ENCODE measurements around the gene CSK.

DNA sequence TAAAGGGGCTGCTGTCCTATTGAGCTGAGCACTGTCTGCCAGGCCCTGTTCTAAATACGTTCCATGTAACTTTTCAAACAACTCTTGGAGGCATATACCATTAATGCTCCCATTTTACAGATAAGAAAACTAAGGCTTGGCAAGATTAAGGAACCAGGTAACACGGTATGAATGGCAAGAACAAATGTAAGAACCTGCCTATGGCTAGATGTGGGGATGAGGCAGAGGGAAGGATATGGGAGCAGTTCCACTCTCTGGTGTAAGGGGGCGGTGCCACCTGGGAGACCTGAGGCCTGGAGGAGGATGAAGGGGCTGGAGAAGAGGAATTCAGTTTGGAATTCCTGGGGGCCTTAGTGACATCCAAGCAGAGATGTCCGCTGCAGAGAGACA, 27.0 kb downstream of the CSK start:
- TF ChIP-seq, protein P1, sequence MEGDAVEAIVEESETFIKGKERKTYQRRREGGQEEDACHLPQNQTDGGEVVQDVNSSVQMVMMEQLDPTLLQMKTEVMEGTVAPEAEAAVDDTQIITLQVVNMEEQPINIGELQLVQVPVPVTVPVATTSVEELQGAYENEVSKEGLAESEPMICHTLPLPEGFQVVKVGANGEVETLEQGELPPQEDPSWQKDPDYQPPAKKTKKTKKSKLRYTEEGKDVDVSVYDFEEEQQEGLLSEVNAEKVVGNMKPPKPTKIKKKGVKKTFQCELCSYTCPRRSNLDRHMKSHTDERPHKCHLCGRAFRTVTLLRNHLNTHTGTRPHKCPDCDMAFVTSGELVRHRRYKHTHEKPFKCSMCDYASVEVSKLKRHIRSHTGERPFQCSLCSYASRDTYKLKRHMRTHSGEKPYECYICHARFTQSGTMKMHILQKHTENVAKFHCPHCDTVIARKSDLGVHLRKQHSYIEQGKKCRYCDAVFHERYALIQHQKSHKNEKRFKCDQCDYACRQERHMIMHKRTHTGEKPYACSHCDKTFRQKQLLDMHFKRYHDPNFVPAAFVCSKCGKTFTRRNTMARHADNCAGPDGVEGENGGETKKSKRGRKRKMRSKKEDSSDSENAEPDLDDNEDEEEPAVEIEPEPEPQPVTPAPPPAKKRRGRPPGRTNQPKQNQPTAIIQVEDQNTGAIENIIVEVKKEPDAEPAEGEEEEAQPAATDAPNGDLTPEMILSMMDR (IDR thresholded peaks at IDR 0.05 in 4 of 5, conservative IDR thresholded peaks at IDR 0.05 in 1 of 5): no peak
- no peak for TF ChIP-seq POLR2A (IDR thresholded peaks at IDR 0.05)

Measured in gastrocnemius medialis (tissue), 4 donors.